Loucy (cell line): Measurements from ENCODE around the gene DLGAP1.

Experiments used
- H2AFZ ChIP-seq: fragments of 200-600 bp; sonication (generic); 2 replicates; pipeline ENCODE4 v1.6.0; 2016; ENCODE audit warnings: antibody characterized with exemption, mild to moderate bottlenecking, low read length, moderate library complexity
- H3F3A ChIP-seq: fragments of 200-600 bp; 2 replicates; pipeline ENCODE4 v1.6.0; 2016; ENCODE audit warnings: antibody characterized with exemption, low read depth, mild to moderate bottlenecking
- H3K27me3 ChIP-seq: fragments of 200-600 bp; sonication (generic); 2 replicates; pipeline ENCODE4 v1.6.1; 2014; ENCODE audit warnings: low read length, mild to moderate bottlenecking; ENCODE audit not compliant: insufficient read depth, poor library complexity, severe bottlenecking
- H3K36me3 ChIP-seq: fragments of 200-600 bp; sonication (generic); 2 replicates; pipeline ENCODE4 v1.6.1; 2016; ENCODE audit warnings: low read length; ENCODE audit not compliant: insufficient read depth
- H3K4me1 ChIP-seq: fragments of 200-600 bp; sonication (generic); 2 replicates; pipeline ENCODE4 v1.5.1; 2014; ENCODE audit warnings: low read length, mild to moderate bottlenecking; ENCODE audit not compliant: insufficient read depth, poor library complexity, severe bottlenecking
- H3K4me2 ChIP-seq: fragments of 200-600 bp; sonication (generic); 2 replicates; pipeline ENCODE4 v1.6.0; 2014; ENCODE audit warnings: antibody characterized with exemption, low read length, low read depth, mild to moderate bottlenecking; ENCODE audit not compliant: poor library complexity, severe bottlenecking
- H3K4me3 ChIP-seq: fragments of 200-600 bp; sonication (generic); 2 replicates; pipeline ENCODE4 v1.5.1; 2014; ENCODE audit warnings: low read length, mild to moderate bottlenecking, mixed read lengths; ENCODE audit not compliant: poor library complexity, severe bottlenecking
- H3K79me2 ChIP-seq: fragments of 200-600 bp; sonication (generic); 2 replicates; pipeline ENCODE4 v1.6.1; 2014; ENCODE audit warnings: low read length; ENCODE audit not compliant: insufficient read depth
- H3K9ac ChIP-seq: fragments of 200-600 bp; sonication (generic); 2 replicates; pipeline ENCODE4 v1.6.0; 2014; ENCODE audit warnings: mild to moderate bottlenecking, low read depth, low read length, moderate library complexity; ENCODE audit not compliant: poor library complexity, severe bottlenecking
- H3K9me2 ChIP-seq: fragments of 200-600 bp; sonication (generic); replicated peaks from 2 replicates; pipeline ENCODE4 v1.6.1; 2016; ENCODE audit warnings: low read depth, low read length, mixed read lengths
- H3K9me3 ChIP-seq: fragments of 200-600 bp; sonication (generic); 2 replicates; pipeline ENCODE4 v1.6.1; 2014; ENCODE audit warnings: mild to moderate bottlenecking, antibody characterized with exemption, low read length, low read depth; ENCODE audit not compliant: insufficient read depth
- H4K20me1 ChIP-seq: fragments of 200-600 bp; sonication (generic); 2 replicates; pipeline ENCODE4 v1.6.0; 2014; ENCODE audit warnings: antibody characterized with exemption, low read length, mild to moderate bottlenecking; ENCODE audit not compliant: insufficient read depth, poor library complexity, severe bottlenecking
- CTCF ChIP-seq: fragments of 200-600 bp; sonication (generic); conservative IDR thresholded peaks from 2 replicates; pipeline ENCODE4 v1.5.1; 2014; ENCODE audit warnings: mild to moderate bottlenecking, antibody characterized with exemption, low read length
- EZH2phosphoT487 ChIP-seq: fragments of 200-600 bp; IDR thresholded peaks from 2 replicates; pipeline ENCODE4 v1.6.1; 2018; ENCODE audit warnings: antibody characterized with exemption, mild to moderate bottlenecking, moderate library complexity, borderline replicate concordance

DLGAP1 gene

GRCh38 chr18:3616744-3617143 is 838.4 kb downstream of the DLGAP1 start:
- H4K20me1 ChIP-seq = no peaks in the 10 kb centered on the region
- H3K9me3 ChIP-seq = no peaks in the 10 kb centered on the region
- no peak overlapping the region for H3K4me3 ChIP-seq
- H3K9me2 ChIP-seq = no peaks in the 10 kb centered on the region
- no peaks in the 10 kb centered on the region for H3K79me2 ChIP-seq
- H3F3A ChIP-seq = no peaks in the 10 kb centered on the region
- H3K4me2 ChIP-seq = no peak overlapping the region
- TF ChIP-seq CTCF = no peak
- TF ChIP-seq EZH2phosphoT487 = no peak
- H3K36me3 ChIP-seq = no peaks in the 10 kb centered on the region
- H3K27me3 ChIP-seq = no peaks in the 10 kb centered on the region
- no peak overlapping the region for H2AFZ ChIP-seq
- no peak overlapping the region for H3K9ac ChIP-seq
- H3K4me1 ChIP-seq = no peaks in the 10 kb centered on the region

GRCh38 chr18:3616142-3616541 is 839.0 kb downstream of the DLGAP1 start:
- Histone ChIP-seq H3K9me3 (no peaks in the 10 kb centered on the region), H3K4me3 (no peak overlapping the region), H4K20me1 (no peaks in the 10 kb centered on the region), H2AFZ (no peak overlapping the region), H3K79me2 (no peaks in the 10 kb centered on the region), H3K27me3 (no peaks in the 10 kb centered on the region), H3K9me2 (no peaks in the 10 kb centered on the region), H3K4me2 (no peak overlapping the region), H3K36me3 (no peaks in the 10 kb centered on the region), H3F3A (no peaks in the 10 kb centered on the region), H3K9ac (no peak overlapping the region), H3K4me1 (no peaks in the 10 kb centered on the region)
- TF ChIP-seq CTCF = no peak
- no peak for TF ChIP-seq EZH2phosphoT487

- H2AFZ ChIP-seq = no peak overlapping the region
- H3K9ac ChIP-seq = no peak overlapping the region
- H3K4me3 ChIP-seq = no peak overlapping the region
- H3K36me3 ChIP-seq = no peaks in the 10 kb centered on the region
- no peaks in the 10 kb centered on the region for H4K20me1 ChIP-seq
- no peak for TF ChIP-seq EZH2phosphoT487
- TF ChIP-seq CTCF = no peak
- H3F3A ChIP-seq = no peaks in the 10 kb centered on the region
- no peaks in the 10 kb centered on the region for H3K9me2 ChIP-seq
- no peaks in the 10 kb centered on the region for H3K9me3 ChIP-seq
- H3K79me2 ChIP-seq = no peaks in the 10 kb centered on the region
- no peaks in the 10 kb centered on the region for H3K27me3 ChIP-seq
- H3K4me1 ChIP-seq = no peaks in the 10 kb centered on the region
- H3K4me2 ChIP-seq = no peak overlapping the region
Observed at GRCh38 chr18:3615374-3615985, 839.6 kb downstream of the DLGAP1 start.
